HG02623 (cell line): ENCODE measurements around the gene AKAP7.

Experiments
- ATAC-seq: cut with Tn5 transposase; IDR thresholded peaks from one replicate; pipeline ENCODE4 v1.9.1; 2021; ENCODE audit warnings: moderate library complexity; ENCODE audit not compliant: unreplicated experiment

The AKAP7 gene

DNA sequence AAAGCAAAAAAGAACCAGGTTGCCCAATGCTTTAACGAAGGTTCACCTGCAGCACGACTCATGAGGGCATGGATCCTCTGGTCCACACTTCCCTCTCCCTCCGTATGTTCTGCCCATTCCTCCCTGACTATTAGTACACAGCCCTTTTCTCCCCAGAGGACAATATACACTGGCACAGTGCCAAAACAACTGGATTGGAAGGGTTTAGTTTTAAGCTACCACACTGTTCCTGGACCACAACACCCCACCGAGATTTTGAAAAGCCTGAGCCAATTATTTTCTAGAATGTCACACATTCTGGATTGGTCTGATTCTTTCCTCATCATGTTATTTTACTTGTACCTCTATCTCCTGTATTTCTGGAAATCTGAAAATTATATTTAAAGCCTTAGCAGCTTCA lies 2.9 kb upstream of the AKAP7 start:
- ATAC-seq, result no peak

DNA sequence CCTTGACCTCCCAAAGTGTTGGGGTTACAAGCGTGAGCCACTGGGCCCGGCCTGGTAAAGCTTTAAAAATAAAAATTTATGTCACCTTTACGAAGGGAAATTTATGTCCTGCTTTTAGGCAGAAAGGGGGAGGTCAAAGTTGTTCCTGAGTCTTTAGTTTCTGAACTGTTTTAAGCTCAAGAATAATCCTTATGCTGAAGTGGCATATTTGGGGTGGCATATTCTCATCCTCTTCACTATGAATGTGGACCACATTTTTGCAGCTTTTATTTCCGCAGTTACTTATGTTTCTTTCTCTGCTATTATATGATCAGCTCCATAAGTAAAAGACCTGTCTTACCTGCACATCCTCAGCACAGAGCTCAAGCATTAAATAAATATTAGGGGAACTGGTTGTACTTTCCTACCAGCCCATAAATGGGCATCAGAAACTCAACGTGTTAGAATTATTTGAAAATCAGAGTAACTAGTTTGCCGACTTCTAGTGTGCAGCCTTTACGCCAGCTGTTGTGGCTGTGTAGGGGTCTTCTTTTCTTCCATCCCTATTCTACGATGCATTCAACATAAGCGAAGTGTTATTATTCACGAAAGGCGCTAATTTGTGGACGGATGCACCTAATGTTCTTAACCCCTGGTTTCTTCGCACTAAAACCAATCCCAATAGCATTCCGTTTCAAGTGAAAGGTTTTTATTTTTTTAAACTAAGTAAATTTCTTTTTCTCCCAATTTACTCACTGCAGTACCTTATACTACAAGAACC lies 867 bp upstream of the AKAP7 start:
- no peak for ATAC-seq

GRCh38 chr6:131134980-131135243 lies 355 bp upstream of the AKAP7 start:
- no peak for ATAC-seq

DNA sequence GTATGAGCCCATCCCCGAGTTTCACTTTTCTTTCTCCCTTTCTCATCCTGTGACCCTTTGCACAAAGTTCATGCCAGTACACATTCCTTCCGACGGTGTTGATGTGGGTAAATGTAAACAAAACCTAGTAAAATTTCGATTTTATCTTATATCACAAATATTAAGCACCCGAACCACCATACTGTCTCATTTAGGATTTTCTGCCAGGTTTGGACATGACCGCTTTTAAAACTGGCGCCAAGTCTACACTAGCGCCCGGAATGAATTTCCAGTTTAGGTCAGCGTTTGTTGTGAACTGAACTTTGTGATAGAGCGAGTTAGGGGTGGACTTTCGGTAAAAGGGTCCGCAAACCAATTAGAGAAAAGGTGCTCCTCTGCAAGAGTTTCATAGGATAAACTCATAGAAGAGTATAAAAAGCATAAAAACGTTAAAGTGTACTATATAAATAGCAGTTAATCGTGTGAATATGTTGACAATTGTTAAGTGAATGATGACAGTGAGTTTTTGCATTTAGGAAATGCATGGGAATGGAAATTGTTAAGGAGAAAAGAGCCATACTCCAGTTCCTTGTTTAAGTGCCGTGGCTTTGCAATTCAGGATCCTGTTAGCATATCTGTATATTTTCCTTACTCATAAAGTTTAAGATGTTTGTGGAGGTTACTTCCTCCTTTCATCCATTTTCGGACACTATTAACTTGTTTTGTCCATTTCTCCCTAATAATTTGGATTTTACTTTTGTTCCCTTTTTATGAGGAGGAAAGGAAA lies 937 bp downstream of the AKAP7 start:
- no peak for ATAC-seq

DNA sequence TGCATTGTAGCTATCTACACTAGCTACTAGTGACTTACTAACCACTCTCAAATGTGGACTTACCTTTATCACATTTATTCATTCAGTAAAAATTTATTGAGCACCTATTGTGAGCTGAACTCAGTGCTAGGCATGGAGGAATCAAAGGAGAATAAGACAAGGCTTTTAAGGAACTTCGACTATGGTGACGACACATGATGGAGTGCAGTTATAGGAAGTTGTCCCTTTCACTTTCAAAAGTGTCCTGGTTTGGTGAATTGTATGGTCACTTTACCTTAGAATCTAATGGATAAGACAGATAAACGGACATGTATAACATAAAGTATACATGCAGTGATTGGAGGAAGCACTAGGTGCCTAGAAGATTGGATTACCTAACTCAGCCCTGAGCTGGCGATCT lies 4.3 kb downstream of the AKAP7 start:
- no peak for ATAC-seq

DNA sequence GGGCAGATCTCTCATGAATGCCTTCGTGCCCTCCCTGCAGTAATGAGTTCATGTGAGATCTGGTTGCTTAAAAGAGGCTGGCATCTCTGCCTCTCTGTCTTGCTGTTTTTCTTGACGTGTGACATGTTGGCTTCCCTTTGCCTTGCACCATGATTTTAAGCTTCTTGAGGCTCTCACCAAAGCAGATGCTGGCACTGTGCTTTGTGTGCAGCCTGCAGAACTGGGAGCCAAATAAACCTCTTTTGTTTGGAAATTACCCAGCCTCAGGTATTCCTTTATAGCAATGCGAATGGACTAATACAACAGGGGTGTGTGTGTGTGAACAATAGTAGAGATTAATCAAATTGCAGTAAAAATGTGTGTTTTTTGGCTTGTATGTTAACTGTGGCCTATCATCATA lies 8.1 kb downstream of the AKAP7 start:
- ATAC-seq, result no peak

GRCh38 chr6:131146865-131147264 lies 11.6 kb downstream of the AKAP7 start:
- no peak for ATAC-seq

GRCh38 chr6:131156411-131156810 lies 21.1 kb downstream of the AKAP7 start:
- ATAC-seq, result no peak

DNA sequence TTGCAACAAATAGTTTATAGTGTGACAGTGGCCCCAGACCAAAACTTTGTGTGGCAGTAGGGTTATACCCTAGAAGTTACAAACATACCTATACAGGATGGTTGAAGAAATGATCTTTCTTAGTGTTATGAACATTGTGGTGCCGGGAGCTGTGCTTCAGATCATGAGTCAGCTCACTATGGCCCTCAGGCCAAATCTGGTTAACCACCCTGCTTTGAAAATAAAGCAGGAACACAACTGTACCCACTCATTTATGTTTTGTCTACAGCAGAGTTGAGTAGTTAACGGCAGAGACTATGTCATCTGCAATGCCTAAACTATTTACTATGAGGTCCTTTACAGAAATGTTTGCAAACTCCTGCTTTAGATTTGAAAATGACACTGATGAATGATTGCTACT lies 24.3 kb downstream of the AKAP7 start:
- no peak for ATAC-seq

DNA sequence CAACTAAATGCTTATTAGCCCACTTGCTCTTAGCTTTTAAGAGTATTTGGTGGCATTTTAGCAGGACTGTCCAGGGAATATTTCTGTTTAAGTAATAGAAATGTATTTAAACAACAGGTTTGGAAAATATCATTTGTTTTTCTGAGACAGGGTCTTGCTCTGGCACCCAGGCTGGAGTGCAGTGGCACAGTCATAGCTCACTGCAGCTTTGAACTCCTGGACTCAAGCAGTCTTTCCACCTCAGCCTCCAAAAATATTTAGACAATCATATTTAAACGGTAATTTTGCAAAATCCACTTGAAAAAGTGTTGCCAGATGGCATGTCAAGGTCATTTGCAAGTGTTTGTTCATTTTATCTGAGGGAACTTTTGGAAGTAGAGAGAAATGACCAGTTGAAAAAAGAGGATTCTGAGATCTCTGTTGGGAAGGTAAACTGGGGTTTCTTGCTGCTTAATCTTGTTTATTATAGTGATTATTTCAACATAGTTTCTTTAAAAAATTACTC lies 25.0 kb downstream of the AKAP7 start:
- ATAC-seq, result no peak

DNA sequence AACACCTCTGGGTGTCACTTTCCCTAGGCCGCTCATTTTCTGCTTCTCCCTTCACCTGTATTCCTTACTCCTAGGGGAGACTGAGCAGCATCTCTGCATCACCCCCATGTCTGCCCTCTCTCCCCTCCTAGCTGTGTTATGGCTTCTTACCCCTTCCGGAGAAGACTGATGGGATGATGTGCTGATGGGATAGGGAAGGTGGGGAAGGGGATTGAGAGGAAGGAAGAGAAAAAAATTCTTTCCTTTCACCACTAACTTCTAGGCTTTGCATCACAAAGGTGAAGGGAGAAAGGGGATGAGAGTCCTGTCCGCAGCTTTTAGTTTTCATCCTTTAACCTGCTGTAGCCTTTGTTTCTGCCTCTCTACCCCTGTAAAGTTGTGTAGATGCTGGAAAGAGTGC lies 26.7 kb downstream of the AKAP7 start:
- ATAC-seq, result no peak

DNA sequence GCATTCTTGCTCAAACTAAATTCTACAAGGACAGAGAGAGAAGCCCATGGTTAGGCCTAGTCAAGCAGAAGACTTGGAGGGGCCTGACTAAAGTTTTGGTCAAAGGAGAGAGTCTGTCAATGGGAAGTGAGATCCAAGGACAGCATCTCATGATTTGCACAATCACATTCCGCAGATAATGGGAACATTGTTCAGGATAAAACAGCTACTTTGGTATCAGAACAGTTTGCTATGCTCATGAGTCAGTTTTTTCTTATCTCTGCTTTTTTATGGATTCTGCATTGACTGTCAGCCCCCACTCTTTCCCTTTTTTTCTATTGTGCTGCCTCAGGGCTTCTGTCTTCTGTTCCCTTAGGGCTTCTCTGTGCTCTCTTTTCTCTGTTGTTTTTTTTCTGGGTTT lies 28.6 kb downstream of the AKAP7 start:
- no peak for ATAC-seq

- no peak for ATAC-seq
Observed at GRCh38 chr6:131164506-131164905, 29.2 kb downstream of the AKAP7 start.

- ATAC-seq, result no peak
Observed at GRCh38 chr6:131167773-131168172, 32.5 kb downstream of the AKAP7 start.

DNA sequence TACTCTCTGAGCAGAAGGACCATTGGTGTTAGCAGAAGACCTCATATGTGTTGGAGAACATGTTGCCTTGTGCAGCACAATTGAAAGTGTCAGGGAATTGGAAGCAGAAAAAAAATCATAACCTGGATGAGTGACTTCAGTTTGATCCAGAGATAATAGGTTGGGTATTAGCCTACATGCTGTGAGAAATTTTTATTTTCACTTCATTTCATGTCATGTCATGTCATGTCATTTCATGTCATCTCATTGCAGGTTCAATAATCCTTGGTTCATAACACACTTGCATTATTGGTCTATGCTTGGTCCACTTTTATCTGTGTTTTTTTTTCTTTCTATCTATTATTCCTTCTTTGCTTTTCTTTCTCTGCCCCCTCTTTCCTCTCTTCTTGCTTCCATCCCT lies 34.3 kb downstream of the AKAP7 start:
- ATAC-seq, result no peak

DNA sequence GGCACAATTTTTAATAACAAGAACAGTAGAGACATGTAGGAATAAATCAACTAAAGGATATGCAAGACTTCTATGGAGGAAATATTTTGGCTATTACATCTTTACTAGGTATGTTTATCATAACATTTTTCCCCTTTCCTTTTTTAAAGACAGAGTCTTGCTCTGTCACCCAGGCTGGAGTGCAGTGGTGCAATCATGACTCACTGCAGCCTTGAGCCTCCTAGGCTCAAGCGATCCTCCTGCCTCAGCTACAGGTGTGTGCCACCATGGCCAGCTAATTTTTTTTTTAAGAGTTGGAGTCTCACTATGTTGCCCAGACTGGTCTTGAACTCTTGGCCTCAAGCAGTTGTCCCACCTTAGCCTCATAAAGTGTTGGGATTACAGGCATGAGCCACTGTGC lies 37.0 kb downstream of the AKAP7 start:
- ATAC-seq, result no peak

DNA sequence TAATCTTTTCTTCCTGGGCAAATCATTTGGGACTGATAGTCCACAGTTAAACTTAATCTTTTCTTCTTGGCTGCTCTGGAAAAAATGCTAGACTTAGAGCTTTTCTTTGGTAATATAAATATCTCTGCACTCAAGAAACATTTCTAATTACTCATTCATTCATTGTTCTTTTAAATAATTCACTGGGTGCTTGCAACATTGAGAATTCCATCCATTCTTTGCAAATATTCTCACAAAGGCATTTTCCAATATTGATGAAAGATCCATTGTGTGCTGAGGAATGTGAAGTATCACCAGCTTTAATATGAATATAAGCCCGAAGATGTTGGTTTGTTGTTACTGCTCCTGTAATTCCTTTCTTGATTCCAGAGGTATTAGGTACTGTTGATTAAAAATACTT lies 38.4 kb downstream of the AKAP7 start:
- ATAC-seq, result no peak

DNA sequence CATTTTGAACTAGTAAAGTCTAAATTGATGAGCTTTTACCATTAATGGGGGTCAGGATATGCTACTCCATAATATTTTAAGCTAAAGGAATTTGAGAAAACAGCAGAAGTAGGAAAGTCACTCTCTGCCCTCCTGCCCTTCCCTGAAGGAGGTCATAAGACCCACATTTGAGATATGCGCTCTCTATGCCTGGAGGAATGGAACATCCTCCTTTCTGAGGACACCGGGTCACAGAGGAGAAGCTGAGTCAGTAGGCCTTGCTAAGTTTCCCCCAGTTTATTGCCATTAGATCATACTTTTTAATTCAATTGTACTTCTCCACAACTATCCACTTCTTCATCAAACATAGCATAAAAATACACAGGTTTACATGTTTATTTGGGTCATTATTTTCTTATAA lies 40.3 kb downstream of the AKAP7 start:
- ATAC-seq, result no peak

DNA sequence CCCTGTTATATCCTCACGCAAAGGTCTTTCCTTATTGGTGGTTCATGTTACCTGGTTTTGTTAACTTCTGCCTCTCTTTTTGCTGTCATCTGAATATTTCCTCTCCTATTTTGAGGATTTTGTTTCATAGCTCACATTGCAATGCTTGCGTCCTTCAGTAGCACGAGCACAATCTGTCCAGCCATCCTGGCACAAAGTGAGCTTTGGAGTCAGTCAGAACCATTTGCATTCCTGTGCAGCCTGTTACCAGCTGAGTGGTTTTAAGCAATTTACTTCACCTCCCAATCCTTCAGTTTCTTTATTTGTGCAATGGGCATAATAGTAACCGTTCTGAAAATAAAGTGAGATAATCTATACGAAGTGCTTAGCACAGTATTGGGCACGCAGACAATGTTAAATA lies 42.7 kb downstream of the AKAP7 start:
- ATAC-seq, result no peak

GRCh38 chr6:131182991-131183425 lies 47.7 kb downstream of the AKAP7 start:
- ATAC-seq, result no peak

GRCh38 chr6:131183427-131184095 lies 48.3 kb downstream of the AKAP7 start:
- no peak for ATAC-seq

DNA sequence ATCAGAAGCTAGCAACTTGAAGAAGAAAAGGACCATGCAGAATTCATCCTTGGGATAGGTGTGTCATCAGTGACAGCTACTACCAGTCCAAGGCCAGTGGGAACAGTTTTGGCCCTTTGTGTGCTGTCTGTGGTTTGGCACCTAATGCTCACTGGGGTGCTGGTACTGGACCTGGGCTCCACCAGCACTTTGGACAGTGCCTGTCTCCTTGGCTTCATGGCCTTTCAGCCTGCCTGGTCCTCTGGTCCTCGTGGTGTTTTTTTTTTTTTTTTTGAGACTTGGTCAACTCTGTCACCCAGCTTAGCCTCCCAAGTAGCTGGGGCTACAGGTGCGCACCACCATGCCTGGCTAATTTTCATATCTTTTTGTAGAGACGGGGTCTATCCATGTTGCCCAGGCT lies 56.3 kb downstream of the AKAP7 start:
- no peak for ATAC-seq
